Subcutaneous abdominal adipose tissue (tissue), 5 donors: ENCODE results near the gene CD96.
"Not testable (repeated sequence)": the region's sequence is repeated elsewhere in the genome, so short reads cannot be mapped to it uniquely, and the experiment has no call there.

Experiments used
- H3K27ac ChIP-seq: one replicate; pipeline ENCODE4 v1.7.0; 2013; ENCODE audit warnings: low read depth, mild to moderate bottlenecking, inconsistent platforms, low read length, moderate library complexity
- H3K27me3 ChIP-seq, 5 donors: one replicate each; pipeline ENCODE4 v1.7.0; 2013; ENCODE audit warnings: low read length in 5 of 5, inconsistent platforms in 1 of 5; ENCODE audit not compliant: control insufficient read depth in 5 of 5, insufficient read depth in 4 of 5
- H3K36me3 ChIP-seq, 5 donors: one replicate each; pipeline ENCODE4 v1.7.0; 2013; ENCODE audit warnings: low read length in 5 of 5; ENCODE audit not compliant: control insufficient read depth in 5 of 5, insufficient read depth in 5 of 5
- H3K4me1 ChIP-seq, 5 donors: one replicate each; pipeline ENCODE4 v1.7.0; 2013; ENCODE audit warnings: low read length in 5 of 5, mild to moderate bottlenecking in 3 of 5, moderate library complexity in 1 of 5; ENCODE audit not compliant: control insufficient read depth in 5 of 5, insufficient read depth in 5 of 5
- H3K4me3 ChIP-seq, 5 donors: one replicate each; pipeline ENCODE4 v1.7.0; 2013; ENCODE audit warnings: low read length in 5 of 5, low read depth in 1 of 5
- H3K9ac ChIP-seq, 5 donors: one replicate each; pipeline ENCODE4 v1.7.0; 2013; ENCODE audit warnings: low read length in 5 of 5, mild to moderate bottlenecking in 4 of 5, moderate library complexity in 3 of 5
- H3K9me3 ChIP-seq, 5 donors: one replicate each; pipeline ENCODE4 v1.7.0; 2013; ENCODE audit warnings: low read length in 5 of 5; ENCODE audit not compliant: control insufficient read depth in 5 of 5
- donor health status: healthy.
- donor health status: healthy.
- donor health status: healthy.
- donor health status: healthy.
- donor health status: healthy.

Gene CD96

DNA sequence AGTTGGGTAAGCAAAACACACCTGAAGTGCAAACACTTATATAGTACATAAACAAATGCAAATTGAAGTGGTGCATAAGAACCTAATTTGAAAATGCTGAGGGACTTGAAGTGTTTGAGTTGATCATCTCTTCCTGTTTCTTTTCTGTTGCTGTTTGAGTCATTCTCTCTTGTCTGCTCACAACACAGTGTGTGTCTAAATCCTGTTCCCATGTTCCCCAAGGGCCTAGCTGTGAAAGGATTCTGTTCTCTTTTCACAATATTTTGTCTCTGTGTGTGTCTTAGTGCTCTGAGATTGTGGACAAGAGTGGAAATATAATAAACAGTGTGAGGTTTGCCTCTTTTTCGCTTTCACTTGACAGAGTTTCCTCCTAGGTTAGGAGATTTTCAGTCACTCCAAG is 6.1 kb downstream of the CD96 start:
- Histone ChIP-seq H3K4me1 (peaks cover 0 to 3% (median 0%) of the 10 kb centered on the region in 5 donors), H3K27ac (no peak overlapping the region), H3K4me3 (no peak overlapping the region)

DNA sequence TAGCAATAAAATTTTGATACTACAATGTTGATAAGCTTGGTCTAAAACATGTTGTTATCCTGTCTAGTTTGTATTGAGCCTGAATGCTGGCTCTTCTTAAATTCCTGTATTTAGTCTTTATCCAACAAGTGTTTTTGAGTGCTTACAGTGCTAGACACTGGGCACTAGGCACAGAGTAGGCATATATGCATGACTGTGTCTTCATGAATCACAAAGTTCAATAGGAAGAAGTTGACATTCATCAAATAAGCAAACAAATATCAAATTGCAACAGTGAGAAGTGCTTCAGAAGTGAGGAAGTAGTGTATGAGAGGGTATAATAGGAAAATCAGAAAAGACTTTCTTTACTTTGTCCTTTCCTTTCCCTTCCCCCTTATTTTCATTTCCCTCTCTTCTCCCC is 6.8 kb downstream of the CD96 start:
- H3K27ac ChIP-seq: no peak overlapping the region
- H3K27me3 ChIP-seq: no peaks in the 10 kb centered on the region
- H3K36me3 ChIP-seq: no peaks in the 10 kb centered on the region
- H3K9ac ChIP-seq: no peak overlapping the region
- no peaks in the 10 kb centered on the region for H3K9me3 ChIP-seq
- H3K4me3 ChIP-seq: no peak overlapping the region
- peaks cover 0 to 3% (median 0%) of the 10 kb centered on the region in 5 donors for H3K4me1 ChIP-seq

More for the DNA sequence above, 6.1 kb downstream of the CD96 start:
- H3K9me3 ChIP-seq: no peaks in the 10 kb centered on the region
- H3K9ac ChIP-seq: no peak overlapping the region
- no peaks in the 10 kb centered on the region for H3K36me3 ChIP-seq
- no peaks in the 10 kb centered on the region for H3K27me3 ChIP-seq

DNA sequence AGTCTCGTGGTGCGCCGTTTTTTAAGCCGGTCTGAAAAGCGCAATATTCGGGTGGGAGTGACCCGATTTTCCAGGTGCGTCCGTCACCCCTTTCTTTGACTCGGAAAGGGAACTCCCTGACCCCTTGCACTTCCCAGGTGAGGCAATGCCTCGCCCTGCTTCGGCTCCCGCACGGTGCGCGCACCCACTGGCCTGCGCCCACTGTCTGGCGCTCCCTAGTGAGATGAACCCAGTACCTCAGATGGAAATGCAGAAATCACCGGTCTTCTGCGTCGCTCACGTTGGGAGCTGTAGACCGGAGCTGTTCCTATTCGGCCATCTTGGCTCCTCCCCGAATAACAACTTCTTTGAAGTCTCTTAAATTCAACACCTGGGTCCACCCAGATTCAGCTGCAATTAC is 19.9 kb downstream of the CD96 start:
- not testable (repeated sequence) for H3K9ac ChIP-seq, H3K4me3 ChIP-seq, H3K27me3 ChIP-seq, H3K9me3 ChIP-seq, H3K4me1 ChIP-seq, H3K36me3 ChIP-seq, H3K27ac ChIP-seq

DNA sequence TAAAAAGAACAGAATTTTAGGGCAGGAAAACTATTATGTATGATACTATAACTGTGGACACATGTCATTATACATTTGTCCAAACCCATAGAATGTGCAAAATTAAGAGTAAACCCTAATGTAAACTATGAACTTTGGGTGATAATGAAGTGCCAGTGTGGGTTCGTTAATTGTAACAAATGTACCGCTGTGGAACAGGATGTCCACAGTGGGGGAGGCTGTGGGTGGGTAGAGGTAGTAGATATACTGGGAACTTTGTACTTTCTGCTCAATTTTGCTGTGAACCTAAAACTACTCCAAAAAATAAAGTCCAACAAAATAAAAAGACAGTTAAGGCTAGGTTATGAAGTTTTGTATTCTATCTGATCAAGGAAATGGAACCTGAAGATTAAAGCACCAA is 24.8 kb downstream of the CD96 start:
- no peaks in the 10 kb centered on the region for H3K9me3 ChIP-seq
- H3K36me3 ChIP-seq: no peaks in the 10 kb centered on the region
- no peaks in the 10 kb centered on the region for H3K4me1 ChIP-seq
- no peak overlapping the region for H3K4me3 ChIP-seq
- H3K27ac ChIP-seq: no peak overlapping the region
- H3K9ac ChIP-seq: no peak overlapping the region
- no peaks in the 10 kb centered on the region for H3K27me3 ChIP-seq

DNA sequence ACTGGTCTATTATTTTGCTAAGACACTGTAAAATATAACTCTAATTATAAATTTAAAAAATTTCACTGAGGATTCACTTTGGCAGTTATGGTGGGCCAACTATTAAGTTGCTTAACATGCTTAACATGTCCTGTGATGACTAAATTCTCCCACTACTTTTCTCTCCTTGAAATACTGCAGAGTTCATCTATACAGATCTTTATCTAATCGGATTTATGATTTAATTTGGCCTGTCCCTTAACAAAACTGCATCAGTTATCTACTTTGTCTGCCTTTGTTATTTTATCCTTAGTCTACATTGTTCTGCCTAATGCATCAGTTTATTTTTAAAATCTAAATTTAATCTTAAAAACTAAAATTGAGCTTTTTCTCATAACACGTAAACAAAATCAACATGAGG is 26.4 kb downstream of the CD96 start:
- Histone ChIP-seq H3K4me1 (no peaks in the 10 kb centered on the region), H3K4me3 (no peak overlapping the region), H3K27ac (no peak overlapping the region), H3K27me3 (no peaks in the 10 kb centered on the region), H3K36me3 (no peaks in the 10 kb centered on the region), H3K9me3 (no peaks in the 10 kb centered on the region), H3K9ac (no peak overlapping the region)

DNA sequence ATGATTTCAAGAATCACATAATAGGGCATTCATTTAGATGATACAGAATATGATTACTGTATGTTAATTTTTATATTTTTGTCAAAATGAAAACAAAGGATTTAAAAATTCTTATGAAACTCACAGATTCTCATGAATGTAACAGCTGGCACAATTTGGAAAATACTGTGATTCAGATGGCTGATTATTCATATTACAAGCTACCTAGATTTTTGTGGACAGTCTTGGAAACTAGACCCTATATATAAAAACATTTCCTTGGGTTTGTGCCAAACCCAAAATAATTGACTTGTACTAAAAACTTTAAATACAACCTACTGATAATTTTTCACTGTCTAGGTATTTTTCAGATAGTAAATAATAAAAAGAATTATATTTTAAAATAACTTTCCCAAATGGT is 26.9 kb downstream of the CD96 start:
- Histone ChIP-seq H3K9ac (no peak overlapping the region), H3K36me3 (no peaks in the 10 kb centered on the region), H3K4me3 (no peak overlapping the region), H3K9me3 (no peaks in the 10 kb centered on the region), H3K27ac (no peak overlapping the region), H3K4me1 (no peaks in the 10 kb centered on the region), H3K27me3 (no peaks in the 10 kb centered on the region)

DNA sequence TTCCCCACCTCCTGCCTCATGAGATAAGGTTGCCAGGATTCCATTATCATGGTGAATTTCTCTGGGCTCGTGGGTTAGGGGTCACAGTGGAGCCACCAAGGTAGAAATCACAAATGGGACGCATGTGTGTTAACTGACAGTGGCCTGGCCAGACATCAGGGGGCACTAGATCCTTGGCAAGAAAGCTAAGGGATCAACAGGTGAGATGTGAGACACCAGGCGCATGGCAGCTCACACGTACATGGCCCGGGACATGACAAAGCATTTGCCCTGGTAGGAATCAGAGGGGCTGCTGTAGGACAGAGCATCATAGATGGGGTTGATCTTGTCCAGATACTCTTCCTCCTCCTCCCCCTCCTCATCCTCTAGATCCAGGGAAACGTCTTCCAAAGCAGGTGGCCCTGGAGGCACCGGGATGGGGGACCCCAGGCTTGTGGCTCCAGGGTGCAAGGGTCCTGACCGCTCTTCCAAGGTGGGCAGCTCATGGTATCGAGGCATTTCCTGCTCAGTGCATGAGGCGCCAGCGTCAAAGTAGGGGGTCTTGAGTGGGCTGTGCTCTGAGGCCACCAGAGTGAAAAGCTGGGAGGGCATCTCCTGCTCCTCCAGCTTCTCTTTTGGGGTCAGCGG is 28.5 kb downstream of the CD96 start:
- no peaks in the 10 kb centered on the region for H3K9me3 ChIP-seq
- H3K27ac ChIP-seq: no peak overlapping the region
- no peaks in the 10 kb centered on the region for H3K4me1 ChIP-seq
- no peaks in the 10 kb centered on the region for H3K27me3 ChIP-seq
- H3K9ac ChIP-seq: no peak overlapping the region
- no peak overlapping the region for H3K4me3 ChIP-seq
- H3K36me3 ChIP-seq: no peaks in the 10 kb centered on the region

DNA sequence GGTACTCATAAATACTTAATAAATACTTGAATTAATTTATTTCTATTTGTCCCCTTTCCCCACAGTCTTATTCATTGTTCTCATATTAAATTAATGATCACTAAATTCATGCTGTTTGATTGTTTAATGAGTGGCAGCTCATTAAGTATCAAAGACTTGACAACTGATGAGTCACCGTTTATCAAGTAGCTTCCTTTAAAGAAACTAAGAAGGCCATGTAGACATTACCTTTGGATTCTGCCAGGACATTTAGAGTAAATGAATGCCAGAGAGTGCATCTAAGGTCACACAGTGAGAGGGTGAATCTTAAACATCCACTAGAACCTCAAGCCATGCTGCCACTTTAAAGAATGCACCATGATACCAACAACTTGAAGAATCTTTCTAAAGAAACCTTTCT is 29.3 kb downstream of the CD96 start:
- H3K9ac ChIP-seq: no peak overlapping the region
- no peaks in the 10 kb centered on the region for H3K36me3 ChIP-seq
- H3K9me3 ChIP-seq: no peaks in the 10 kb centered on the region
- H3K27ac ChIP-seq: no peak overlapping the region
- no peak overlapping the region for H3K4me3 ChIP-seq
- no peaks in the 10 kb centered on the region for H3K4me1 ChIP-seq
- H3K27me3 ChIP-seq: no peaks in the 10 kb centered on the region

DNA sequence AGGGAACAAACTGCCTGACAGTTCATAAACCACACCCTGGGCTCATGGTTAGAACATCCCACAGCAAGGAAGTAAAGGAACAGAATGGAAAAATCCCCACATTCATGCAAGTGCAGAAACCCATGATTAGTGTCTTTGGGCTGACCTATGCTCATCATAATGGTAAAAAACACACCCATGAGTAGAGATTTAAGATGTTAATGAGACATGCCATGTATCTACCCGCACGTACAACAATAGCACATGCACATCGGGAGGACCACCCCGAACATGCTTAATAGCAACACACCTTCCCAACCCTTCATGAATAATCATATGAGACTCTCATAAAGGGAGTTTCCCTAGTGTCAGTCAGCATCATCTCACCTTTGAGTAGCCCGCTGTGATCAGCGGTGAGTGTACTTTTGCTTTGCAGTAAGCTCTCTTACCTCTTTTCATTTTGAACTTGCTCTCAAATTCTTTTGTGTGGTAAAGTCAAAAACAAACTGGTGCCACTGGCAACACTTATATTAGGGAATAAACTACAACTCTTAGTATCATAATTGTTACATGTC is 30.0 kb downstream of the CD96 start:
- Histone ChIP-seq H3K27ac (no peak overlapping the region), H3K9me3 (no peaks in the 10 kb centered on the region), H3K4me3 (no peak overlapping the region), H3K36me3 (no peaks in the 10 kb centered on the region), H3K4me1 (no peaks in the 10 kb centered on the region), H3K9ac (no peak overlapping the region), H3K27me3 (no peaks in the 10 kb centered on the region)

DNA sequence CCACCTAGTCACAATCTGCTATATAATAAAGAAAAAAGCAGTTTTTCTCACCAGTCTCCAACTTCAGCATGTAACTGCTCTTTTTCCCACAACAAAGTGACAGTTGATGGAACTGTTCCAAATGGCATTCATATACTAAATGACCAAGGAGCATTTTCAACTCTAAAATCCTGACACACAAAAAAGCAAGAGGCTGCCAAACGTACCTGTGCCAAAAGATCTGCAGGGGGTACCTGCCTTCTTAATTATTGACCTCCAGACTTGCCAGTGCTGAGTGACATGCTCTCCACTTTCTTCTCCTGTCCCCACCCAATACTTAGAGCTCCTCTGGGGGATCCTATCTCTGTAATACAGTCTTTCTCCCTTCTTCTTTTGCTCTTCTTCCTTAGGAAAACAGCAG is 35.1 kb downstream of the CD96 start:
- H3K4me3 ChIP-seq: no peak overlapping the region
- H3K27me3 ChIP-seq: no peaks in the 10 kb centered on the region
- no peaks in the 10 kb centered on the region for H3K9me3 ChIP-seq
- no peaks in the 10 kb centered on the region for H3K4me1 ChIP-seq
- no peak overlapping the region for H3K9ac ChIP-seq
- H3K36me3 ChIP-seq: no peaks in the 10 kb centered on the region
- H3K27ac ChIP-seq: no peak overlapping the region
